ENCODE results near the gene CSF1. TPM values are rescaled to one million over a fixed set of nuclear protein-coding genes. Genes with fewer than 3 reads are reported as not detected.

CSF1 gene
- total and polyA plus RNA-seq, 2 of the 13 experiments (the other 11 are each of a cell fraction or from before 2014, with no cell fraction given) = 4.6 to 13.3 TPM

- TF ChIP-seq ZNF646 (CRISPR knock-in tag; IDR thresholded peaks at IDR 0.05) (no peak), HNF1A (IDR thresholded peaks at IDR 0.05; ENCODE audit: low read depth) (no peak), HNF1A (CRISPR knock-in tag; IDR thresholded peaks at IDR 0.05; ENCODE audit: borderline replicate concordance) (no peak), ZNF776 (CRISPR knock-in tag; IDR thresholded peaks at IDR 0.05) (no peak), FOXK2 (IDR thresholded peaks at IDR 0.05) (no peak), ZNF280D (CRISPR knock-in tag; IDR thresholded peaks at IDR 0.05) (0 out of 2 replicates have a peak, but pooled peaks have one; percentile 39), ZBTB43 (CRISPR knock-in tag; conservative IDR thresholded peaks at IDR 0.05) (no peak), GPBP1L1 (CRISPR knock-in tag; IDR thresholded peaks at IDR 0.05) (no peak), ZNF292 (CRISPR knock-in tag; IDR thresholded peaks at IDR 0.05; ENCODE audit: borderline replicate concordance, low read depth) (no peak), SIN3B (IDR thresholded peaks at IDR 0.05; ENCODE audit: low read length) (no peak), KLF13 (CRISPR knock-in tag; IDR thresholded peaks at IDR 0.05) (no peak)
Measured at GRCh38 chr1:109937738-109938137, 27.1 kb downstream of the CSF1 start (continued).

Measured in HepG2 (cell line).